Hepatocyte (in vitro differentiated cells): ENCODE measurements around the gene AIMP2. TPM values are rescaled to one million over a fixed set of nuclear protein-coding genes. Genes with fewer than 3 reads are reported as not detected.

Experiments used
- DNase-seq: peaks from one replicate; pipeline ENCODE4 v3.0.0-alpha.2; 2016; ENCODE audit warnings: low spot score
- H2AFZ ChIP-seq: fragments of 200-600 bp; sonication (generic); 2 replicates; pipeline ENCODE4 v1.6.0; 2016; ENCODE audit warnings: antibody characterized with exemption, mild to moderate bottlenecking
- H3K27ac ChIP-seq: fragments of 200-600 bp; sonication (generic); 2 replicates; pipeline ENCODE4 v1.5.1; 2016; ENCODE audit warnings: mild to moderate bottlenecking
- H3K27me3 ChIP-seq: fragments of 200-600 bp; sonication (generic); 2 replicates; pipeline ENCODE4 v1.6.1; 2016
- H3K36me3 ChIP-seq: fragments of 200-600 bp; sonication (generic); replicated peaks from 2 replicates; pipeline ENCODE4 v1.5.1; 2016; ENCODE audit warnings: low read depth; ENCODE audit not compliant: insufficient read depth
- H3K4me1 ChIP-seq: fragments of 200-600 bp; sonication (generic); 2 replicates; pipeline ENCODE4 v1.5.1; 2016; ENCODE audit warnings: mild to moderate bottlenecking, moderate library complexity; ENCODE audit not compliant: insufficient read depth
- H3K4me2 ChIP-seq: fragments of 200-600 bp; sonication (generic); 2 replicates; pipeline ENCODE4 v1.6.0; 2016
- H3K4me3 ChIP-seq: fragments of 200-600 bp; sonication (generic); 2 replicates; pipeline ENCODE4 v1.5.1; 2016; ENCODE audit warnings: mild to moderate bottlenecking
- H3K79me2 ChIP-seq: fragments of 200-600 bp; sonication (generic); 2 replicates; pipeline ENCODE4 v1.6.0; 2017; ENCODE audit warnings: mild to moderate bottlenecking
- H3K9me2 ChIP-seq: fragments of 200-600 bp; sonication (generic); replicated peaks from 2 replicates; pipeline ENCODE4 v1.6.0; 2017; ENCODE audit warnings: mild to moderate bottlenecking; ENCODE audit not compliant: insufficient read depth
- H3K9me3 ChIP-seq: fragments of 200-600 bp; sonication (generic); 2 replicates; pipeline ENCODE4 v1.5.1; 2016; ENCODE audit warnings: low read depth, mild to moderate bottlenecking
- H4K20me1 ChIP-seq: fragments of 200-600 bp; sonication (generic); 2 replicates; pipeline ENCODE4 v1.6.0; 2016; ENCODE audit warnings: mild to moderate bottlenecking; ENCODE audit not compliant: insufficient read depth, poor library complexity, severe bottlenecking
- EZH2 ChIP-seq: fragments of 200-600 bp; sonication (generic); IDR thresholded peaks from 2 replicates; pipeline ENCODE4 v1.6.1; 2016; ENCODE audit warnings: antibody characterized with exemption, mild to moderate bottlenecking, borderline replicate concordance
- EZH2phosphoT487 ChIP-seq: fragments of 200-600 bp; sonication (generic); IDR thresholded peaks from one replicate; pipeline ENCODE4 v1.6.1; 2018; ENCODE audit warnings: antibody characterized with exemption, mild to moderate bottlenecking, low read depth, moderate library complexity; ENCODE audit not compliant: unreplicated experiment, severe bottlenecking
- WGBS: methylation state at CpG from one replicate; pipeline ENCODE4 v1.1.6; 2016; ENCODE audit warnings: low lambda C conversion rate; ENCODE audit errors: missing lambda C conversion rate; 5-methylcytosine and 5-hydroxymethylcytosine counted together
- polyA plus RNA-seq: library from polyadenylated mRNA; unstranded; fragments of >200 nt; fragmentation: Nextera tagmentation; extraction: Ambion mirVana; gene quantifications from 2 replicates; pipeline ENCODE4 v1.2.1, GENCODE V29; 2016
- total RNA-seq: library from RNA; depleted of rRNA; stranded (reverse); fragments of >200 nt; gene quantifications from 2 replicates; pipeline ENCODE4 v1.2.3, GENCODE V29; 2014
- TF ChIP-seq, protein P1 (sequence below): fragments of 200-600 bp; sonication (generic); IDR thresholded peaks from 2 replicates; pipeline ENCODE4 v1.5.1; 2016; ENCODE audit warnings: antibody characterized with exemption, mild to moderate bottlenecking; ENCODE audit not compliant: poor library complexity

AIMP2 gene
- total and polyA plus RNA-seq, 2 experiments from 2014 or later: 52.7 to 55.4 TPM

- no peaks in the 10 kb centered on the region for H3K9me3 ChIP-seq
- H3K4me2 ChIP-seq: no peak overlapping the region
- no peaks in the 10 kb centered on the region for H4K20me1 ChIP-seq
- peaks cover 20% of the 10 kb centered on the region for H3K79me2 ChIP-seq
- no peak overlapping the region for H2AFZ ChIP-seq
- no peak for DNase-seq
- no peaks in the 10 kb centered on the region for H3K36me3 ChIP-seq
- TF ChIP-seq EZH2: no peak
- no peak for TF ChIP-seq EZH2phosphoT487
- TF ChIP-seq, protein P1, sequence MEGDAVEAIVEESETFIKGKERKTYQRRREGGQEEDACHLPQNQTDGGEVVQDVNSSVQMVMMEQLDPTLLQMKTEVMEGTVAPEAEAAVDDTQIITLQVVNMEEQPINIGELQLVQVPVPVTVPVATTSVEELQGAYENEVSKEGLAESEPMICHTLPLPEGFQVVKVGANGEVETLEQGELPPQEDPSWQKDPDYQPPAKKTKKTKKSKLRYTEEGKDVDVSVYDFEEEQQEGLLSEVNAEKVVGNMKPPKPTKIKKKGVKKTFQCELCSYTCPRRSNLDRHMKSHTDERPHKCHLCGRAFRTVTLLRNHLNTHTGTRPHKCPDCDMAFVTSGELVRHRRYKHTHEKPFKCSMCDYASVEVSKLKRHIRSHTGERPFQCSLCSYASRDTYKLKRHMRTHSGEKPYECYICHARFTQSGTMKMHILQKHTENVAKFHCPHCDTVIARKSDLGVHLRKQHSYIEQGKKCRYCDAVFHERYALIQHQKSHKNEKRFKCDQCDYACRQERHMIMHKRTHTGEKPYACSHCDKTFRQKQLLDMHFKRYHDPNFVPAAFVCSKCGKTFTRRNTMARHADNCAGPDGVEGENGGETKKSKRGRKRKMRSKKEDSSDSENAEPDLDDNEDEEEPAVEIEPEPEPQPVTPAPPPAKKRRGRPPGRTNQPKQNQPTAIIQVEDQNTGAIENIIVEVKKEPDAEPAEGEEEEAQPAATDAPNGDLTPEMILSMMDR: no peak
- H3K27me3 ChIP-seq: no peaks in the 10 kb centered on the region
- H3K4me3 ChIP-seq: no peak overlapping the region
- no peaks in the 10 kb centered on the region for H3K9me2 ChIP-seq
- peak overlapping the region; percentile 88 for H3K27ac ChIP-seq
- H3K4me1 ChIP-seq: peaks cover 18% of the 10 kb centered on the region
- WGBS: 96% methylated on average over 8 of the region's 8 CpGs
Observed at GRCh38 chr7:6016653-6016966, 7.5 kb downstream of the AIMP2 start.

DNA sequence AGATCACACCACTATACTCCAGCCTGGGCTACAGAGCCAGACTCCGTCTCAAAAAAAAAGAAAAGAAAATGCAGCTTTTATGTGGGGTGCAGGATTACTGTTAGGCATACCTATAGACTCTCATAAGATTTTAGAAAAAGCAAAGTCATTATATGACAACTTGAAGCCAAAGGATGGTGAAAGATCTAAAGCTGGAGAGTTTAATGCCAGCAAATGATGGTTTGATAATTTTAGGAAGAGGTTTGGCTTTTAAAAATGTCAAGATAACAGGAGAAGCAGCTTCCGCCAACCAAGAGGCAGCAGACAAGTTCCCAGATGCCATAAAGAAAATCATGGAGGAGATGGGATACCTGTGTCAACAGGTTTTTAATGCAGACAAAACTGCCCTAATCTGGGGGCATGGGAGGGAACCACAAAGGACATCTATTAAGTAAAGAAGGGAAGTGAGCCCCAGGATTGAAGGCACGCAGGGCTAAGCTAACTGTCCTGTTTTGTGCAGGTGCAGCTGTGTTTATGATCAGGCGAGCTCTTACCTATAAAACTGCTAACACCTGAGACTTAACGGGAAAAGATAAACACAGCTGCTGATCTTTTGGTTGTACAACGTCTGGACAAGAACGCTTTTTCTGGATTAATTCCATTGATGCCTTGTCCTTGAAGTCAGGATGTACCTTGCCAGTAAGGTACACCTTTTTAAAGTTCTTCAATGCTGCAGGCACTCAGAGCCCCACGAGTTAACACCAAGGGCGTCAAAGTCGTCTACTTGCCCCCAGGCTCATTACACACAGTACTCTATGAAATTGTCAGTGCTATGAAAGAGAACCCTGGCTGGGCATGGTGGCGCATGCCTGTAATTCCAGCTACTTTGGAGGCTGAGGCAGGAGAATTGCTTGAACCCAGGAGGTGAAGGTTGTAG lies 11.6 kb downstream of the AIMP2 start:
- Histone ChIP-seq H2AFZ (no peak overlapping the region), H3K9me3 (no peaks in the 10 kb centered on the region), H3K9me2 (no peaks in the 10 kb centered on the region), H3K79me2 (no peaks in the 10 kb centered on the region), H4K20me1 (no peaks in the 10 kb centered on the region), H3K27me3 (no peaks in the 10 kb centered on the region), H3K4me3 (no peak overlapping the region), H3K27ac (peak overlapping the region; percentile 46), H3K4me1 (peaks cover 7% of the 10 kb centered on the region), H3K4me2 (no peak overlapping the region), H3K36me3 (no peaks in the 10 kb centered on the region)
- no peak for DNase-seq
- WGBS: 77% methylated on average over 11 of the region's 11 CpGs
- TF ChIP-seq, protein P1: no peak
- no peak for TF ChIP-seq EZH2
- no peak for TF ChIP-seq EZH2phosphoT487

GRCh38 chr7:6022707-6023106 lies 13.6 kb downstream of the AIMP2 start:
- Histone ChIP-seq H3K4me2 (no peak overlapping the region), H3K9me3 (no peaks in the 10 kb centered on the region), H2AFZ (no peak overlapping the region), H3K4me1 (no peaks in the 10 kb centered on the region), H3K27ac (no peak overlapping the region), H3K79me2 (no peaks in the 10 kb centered on the region), H4K20me1 (no peaks in the 10 kb centered on the region), H3K4me3 (no peak overlapping the region), H3K9me2 (no peaks in the 10 kb centered on the region), H3K36me3 (no peaks in the 10 kb centered on the region), H3K27me3 (no peaks in the 10 kb centered on the region)
- WGBS: 97% methylated on average over 3 of the region's 3 CpGs
- TF ChIP-seq, protein P1: no peak
- no peak for TF ChIP-seq EZH2phosphoT487
- TF ChIP-seq EZH2: no peak
- no peak for DNase-seq
